Measurements from ENCODE around the gene FAM131A. TPM values are rescaled to one million over a fixed set of nuclear protein-coding genes. Genes with fewer than 3 reads are reported as not detected.
A peak's percentile ranks its signal among the peaks of the same experiment; 100 is the strongest.

Gene FAM131A
- total RNA-seq, 1 donor from 2014 or later: 26.9 TPM

GRCh38 chr3:184377882-184378445 lies 40.6 kb downstream of the FAM131A start, which contains the start of gene THPO:
TSS of gene THPO (minus strand) at chr3:184378207. CDS start at chr3:184376259, 1,948 bp downstream.
- no peak for DNase-seq

- DNase-seq: peak; percentile 68
Observed at GRCh38 chr3:184378651-184379357, 41.4 kb downstream of the FAM131A start.

- peak; percentile 53 for DNase-seq
Observed at GRCh38 chr3:184379358-184380184, 42.2 kb downstream of the FAM131A start, which contains the start of gene CHRD. TSS of gene CHRD (plus strand) at chr3:184380054. CDS start at chr3:184380319, 265 bp downstream.

- peak; percentile 91 for DNase-seq
Observed at GRCh38 chr3:184380185-184380626, 42.8 kb downstream of the FAM131A start.

- DNase-seq: peak; percentile 32
Observed at GRCh38 chr3:184380627-184381260, 43.3 kb downstream of the FAM131A start.

- peak; percentile 38 for DNase-seq
Observed at GRCh38 chr3:184381261-184382224, 44.1 kb downstream of the FAM131A start.

GRCh38 chr3:184382326-184383032 lies 45.1 kb downstream of the FAM131A start:
- no peak for DNase-seq

GRCh38 chr3:184383033-184383740 lies 45.8 kb downstream of the FAM131A start:
- DNase-seq: no peak

GRCh38 chr3:184384342-184384741 lies 46.9 kb downstream of the FAM131A start:
- no peak for DNase-seq

- no peak for DNase-seq
Observed at GRCh38 chr3:184384856-184385422, 47.5 kb downstream of the FAM131A start.

- no peak for DNase-seq
Observed at GRCh38 chr3:184386047-184386806, 48.8 kb downstream of the FAM131A start.

- no peak for DNase-seq
Observed at GRCh38 chr3:184387174-184387714, 49.8 kb downstream of the FAM131A start.

GRCh38 chr3:184388164-184388935 lies 51.0 kb downstream of the FAM131A start:
- no peak for DNase-seq

GRCh38 chr3:184388936-184389230 lies 51.5 kb downstream of the FAM131A start:
- no peak for DNase-seq

GRCh38 chr3:184389384-184389783 lies 52.0 kb downstream of the FAM131A start:
- no peak for DNase-seq

- DNase-seq: no peak
Observed at GRCh38 chr3:184389935-184390528, 52.6 kb downstream of the FAM131A start.

- DNase-seq: no peak
Observed at GRCh38 chr3:184391266-184391665, 53.9 kb downstream of the FAM131A start.
